CD4-positive, alpha-beta T cell treated with Interferon gamma for 1 hour (primary cell): ENCODE data around the gene CLCNKB.

Source experiments
- DNase-seq: peaks from one replicate; pipeline ENCODE4 v3.0.0-alpha.2; 2020

CLCNKB gene

DNA sequence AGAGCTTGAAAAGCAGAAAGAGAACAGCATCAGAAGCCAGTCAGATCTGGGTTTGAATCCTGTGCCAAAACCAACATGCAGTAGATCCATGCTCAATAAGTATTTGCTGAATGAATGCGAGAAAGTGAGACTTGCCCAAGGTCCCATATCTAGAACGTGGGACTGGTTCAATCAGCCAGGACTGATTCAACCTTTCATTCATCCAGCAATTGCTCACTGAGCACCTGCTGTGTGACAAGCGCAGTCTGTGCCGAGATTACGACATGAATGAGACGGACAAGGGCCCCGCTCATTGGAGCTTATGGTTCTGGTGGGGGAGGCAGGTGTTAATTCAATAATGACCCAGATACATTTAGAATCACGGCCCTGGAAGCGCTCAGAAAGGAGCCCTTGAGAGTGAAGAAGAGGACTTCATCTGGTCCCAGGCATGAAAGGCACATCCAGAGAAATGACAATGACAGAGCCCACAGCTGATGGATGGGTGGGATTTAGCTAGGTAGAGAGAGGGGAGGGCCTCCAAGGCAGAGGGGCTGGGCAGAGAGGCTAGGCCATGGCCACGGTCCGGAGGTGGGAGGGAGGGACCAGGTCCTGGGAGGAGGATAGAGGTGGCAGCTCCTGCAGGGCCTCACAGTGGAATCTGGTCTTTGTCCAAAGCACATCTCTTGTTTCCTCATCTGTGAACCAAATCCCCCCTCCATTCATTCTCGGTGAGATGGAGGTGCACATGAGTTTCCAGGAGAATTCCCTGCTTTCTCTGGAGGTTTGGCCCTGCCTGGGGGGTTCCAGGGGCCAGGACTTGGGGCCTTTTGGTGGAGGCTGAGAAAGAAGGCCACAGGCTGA lies 34.0 kb downstream of the CLCNKB start:
- no peak for DNase-seq

DNA sequence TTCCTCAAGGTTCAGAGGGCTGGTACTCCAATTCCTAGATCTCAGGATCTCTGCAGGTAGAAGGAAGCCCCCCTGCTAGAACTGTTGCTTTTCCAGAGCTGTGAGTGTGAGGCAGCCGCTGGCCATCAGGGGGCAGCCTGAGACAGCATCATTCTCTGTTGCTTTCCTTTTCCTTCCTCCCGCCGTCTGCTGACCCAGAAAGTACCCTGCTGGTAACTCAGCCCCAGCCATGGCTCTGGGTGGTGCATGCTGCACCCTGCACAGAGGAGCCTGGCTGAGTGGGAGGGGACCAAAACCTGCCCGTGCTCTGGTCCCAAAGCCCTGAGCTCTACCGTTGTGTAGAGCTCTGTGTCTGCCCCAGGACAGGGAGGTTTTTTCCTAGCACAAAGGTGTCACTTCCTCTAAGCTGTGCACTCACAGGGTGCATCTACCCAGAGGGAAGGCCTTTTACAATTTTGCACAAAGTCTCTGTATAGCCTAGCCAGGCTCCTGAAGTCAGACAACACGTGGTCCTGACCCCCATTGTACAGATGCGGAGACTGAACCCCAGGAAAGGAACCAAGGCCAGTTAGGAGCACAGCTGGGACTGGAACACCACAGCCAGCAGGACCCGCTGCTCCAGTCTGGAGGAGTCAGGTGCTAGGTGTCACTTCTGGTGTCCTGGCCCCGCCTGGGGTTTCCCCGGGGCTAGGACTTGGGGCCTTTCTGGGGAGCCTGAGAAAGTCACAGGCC lies 35.5 kb downstream of the CLCNKB start:
- DNase-seq, result peak; percentile 64

- no peak for DNase-seq
Observed at GRCh38 chr1:16080422-16081150, 37.0 kb downstream of the CLCNKB start.

- no peak for DNase-seq
Observed at GRCh38 chr1:16081636-16082035, 38.1 kb downstream of the CLCNKB start.

DNA sequence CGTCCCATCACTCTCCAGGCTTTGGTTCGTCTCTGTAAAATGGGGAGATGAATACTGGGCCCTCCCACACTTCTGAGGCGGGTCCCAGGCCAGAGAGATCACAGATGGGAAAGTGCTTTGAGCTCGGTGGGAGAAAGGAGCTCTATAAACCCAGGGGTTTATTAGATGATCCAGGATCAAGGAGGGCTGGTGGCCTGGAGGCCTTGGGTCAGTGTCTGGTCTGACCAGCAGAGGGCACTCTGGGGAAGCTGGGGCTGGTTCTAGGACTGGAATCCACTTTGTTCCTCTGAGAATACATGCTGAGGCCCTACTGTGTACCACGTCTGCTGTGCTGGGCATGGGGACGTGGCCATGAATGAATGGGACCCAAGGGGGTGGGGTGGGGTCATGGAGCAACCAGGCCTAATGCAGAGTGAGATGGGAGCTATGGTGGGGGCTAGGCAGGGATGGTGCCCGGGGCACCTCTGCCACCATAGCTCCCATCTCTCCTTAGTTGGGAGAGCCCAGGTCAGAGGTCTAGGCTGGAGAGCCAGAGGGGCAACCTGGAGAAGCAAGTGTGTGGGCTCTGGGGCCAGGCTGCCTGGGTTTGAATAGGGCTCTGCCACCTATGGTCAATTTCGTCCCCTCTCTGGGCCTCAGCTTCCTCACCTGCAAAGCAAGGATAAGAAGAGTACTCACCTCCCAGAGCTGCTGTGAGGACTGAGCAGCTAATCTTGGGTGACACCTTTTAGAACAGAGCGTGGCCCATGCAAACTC lies 38.9 kb downstream of the CLCNKB start:
- DNase-seq, result peak; percentile 37

DNA sequence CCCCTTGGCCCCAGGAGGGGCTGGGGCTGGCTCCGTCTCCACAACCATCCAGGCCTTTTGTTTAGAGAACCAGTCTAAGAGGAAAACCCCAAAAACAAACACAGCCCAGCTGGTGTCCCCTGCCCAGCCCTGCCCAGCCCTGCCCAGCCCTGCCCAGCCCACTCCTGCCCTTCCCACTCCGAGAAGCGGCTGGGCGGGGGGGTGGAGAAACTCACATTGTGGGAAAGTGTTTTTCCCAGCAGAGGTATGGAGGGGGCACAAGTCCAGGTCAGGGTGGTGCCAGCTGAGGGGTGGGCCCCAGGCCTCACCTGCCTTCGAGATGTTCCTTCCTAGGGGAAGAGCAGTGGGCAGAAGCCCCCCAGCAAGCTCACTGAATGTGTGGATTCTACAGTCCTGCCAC lies 39.9 kb downstream of the CLCNKB start:
- DNase-seq, result no peak

DNA sequence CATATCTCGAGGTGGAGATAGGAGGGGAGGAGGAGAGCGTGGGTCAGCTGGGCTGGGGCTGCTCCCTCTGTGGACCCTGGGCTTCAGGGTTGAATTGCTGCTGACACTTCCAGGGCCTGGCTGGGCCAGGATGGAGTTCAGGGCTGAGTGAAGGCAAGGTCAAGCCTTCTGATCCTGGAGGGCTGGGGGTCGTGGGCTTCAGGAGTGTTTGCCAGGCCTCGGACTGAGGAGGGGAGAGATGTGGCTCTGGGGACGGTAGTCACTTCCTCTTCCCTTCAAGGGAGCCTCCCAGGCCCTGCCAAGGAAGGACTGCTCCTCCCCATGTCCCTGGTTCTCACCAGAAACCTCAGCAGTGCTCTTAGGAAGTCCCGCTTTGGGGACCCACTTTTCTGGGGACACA lies 41.9 kb downstream of the CLCNKB start:
- DNase-seq, result no peak

DNA sequence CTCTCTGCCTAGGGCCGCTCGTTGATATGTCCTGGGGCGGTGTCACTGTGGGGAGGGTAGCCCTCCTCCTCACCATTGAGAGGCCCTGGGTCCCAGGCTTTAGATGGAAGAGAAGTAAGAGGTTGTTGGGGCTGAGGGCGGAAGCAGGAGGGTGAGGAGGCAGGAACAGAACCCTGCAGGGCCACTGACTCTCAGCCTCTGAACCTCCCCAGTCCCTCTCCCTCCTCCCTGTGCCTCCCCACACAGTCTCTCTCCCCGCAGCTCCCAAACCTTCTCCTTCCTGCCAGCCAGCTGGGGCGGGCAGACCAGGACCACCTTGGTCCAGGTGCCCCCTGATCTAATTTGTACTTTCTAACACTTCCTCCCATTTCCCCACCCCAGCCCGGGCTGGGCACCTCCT lies 44.2 kb downstream of the CLCNKB start:
- no peak for DNase-seq

DNA sequence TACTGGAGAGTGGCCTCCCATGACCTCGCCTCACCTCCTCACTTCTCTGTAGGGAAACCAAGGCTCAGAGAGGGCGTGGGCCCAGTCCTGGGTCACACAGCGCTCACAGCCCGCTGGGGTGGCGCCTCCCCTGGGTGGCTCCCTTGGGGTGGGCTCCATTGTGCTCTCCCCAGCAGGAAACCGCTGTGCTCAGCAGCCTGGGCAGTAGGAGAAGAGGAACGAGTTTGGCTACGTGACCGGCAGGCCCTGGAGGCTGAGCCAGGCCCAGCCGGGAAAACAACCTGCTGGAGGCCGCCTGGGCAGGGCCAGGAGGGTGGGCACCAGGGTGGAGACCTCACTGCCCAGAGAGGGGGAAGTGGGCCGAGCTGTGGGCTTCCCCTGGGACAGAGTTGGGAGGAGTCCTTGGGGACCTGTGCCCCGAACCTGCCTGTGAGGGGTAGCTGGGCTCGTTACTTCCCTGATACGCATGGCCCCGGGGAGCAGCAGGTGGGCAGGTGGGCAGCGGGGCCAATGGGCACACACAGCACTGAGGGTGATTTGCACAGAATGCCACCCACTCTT lies 44.8 kb downstream of the CLCNKB start:
- no peak for DNase-seq

DNA sequence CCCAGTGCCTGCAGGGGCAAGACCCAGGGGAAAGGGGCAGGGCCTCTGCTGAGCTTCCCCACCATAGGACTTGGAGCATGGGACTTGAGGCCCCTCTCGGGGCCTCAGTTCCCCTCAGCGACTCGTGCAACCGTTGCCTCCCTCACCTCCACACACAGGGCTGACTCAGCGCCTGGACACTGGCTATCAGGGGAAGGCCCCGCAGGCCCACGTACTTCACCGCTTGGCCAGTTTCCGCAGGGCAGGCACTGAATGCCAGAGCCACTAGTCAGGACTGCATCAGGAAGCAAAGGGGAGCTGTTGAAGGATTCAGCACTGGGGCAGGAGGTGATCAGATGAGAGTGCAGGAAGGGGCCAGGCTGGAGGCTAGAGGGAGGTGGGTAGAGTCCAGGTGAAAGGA lies 45.4 kb downstream of the CLCNKB start:
- no peak for DNase-seq

DNA sequence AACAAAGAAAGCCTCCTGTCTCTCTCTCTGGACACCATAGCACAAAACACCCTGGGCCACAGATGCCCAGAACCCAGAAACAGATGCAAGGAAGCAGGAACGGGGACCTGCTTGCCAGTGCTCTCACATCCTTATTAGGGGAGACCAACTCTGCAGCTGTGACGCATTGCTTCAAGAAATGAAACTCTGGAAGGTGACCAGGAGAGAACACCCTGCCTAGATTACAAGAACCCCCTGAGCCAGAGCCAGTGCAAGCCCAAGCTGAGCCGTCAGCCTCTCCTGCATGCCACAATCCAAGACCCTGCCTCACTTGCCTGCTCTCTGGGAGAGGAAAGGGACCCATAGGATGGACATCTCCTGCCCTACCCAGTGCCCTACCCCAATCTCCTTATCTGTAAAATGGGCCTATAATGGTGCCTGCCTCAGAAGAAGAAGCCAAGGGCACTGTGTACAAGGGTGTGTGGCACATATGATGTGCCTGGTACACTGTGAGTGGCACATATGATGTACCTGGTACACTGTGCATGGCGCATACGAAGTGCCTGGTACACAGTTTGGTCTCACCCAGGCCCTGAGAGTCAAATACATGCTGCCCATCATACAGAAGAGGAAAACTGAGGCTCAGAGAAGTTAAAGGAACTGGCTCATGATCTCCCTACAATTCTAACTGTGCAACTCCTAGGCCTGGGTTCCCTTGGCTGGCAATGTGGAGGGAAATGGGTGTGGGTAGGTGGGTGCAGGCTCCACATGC lies 46.7 kb downstream of the CLCNKB start:
- no peak for DNase-seq

DNA sequence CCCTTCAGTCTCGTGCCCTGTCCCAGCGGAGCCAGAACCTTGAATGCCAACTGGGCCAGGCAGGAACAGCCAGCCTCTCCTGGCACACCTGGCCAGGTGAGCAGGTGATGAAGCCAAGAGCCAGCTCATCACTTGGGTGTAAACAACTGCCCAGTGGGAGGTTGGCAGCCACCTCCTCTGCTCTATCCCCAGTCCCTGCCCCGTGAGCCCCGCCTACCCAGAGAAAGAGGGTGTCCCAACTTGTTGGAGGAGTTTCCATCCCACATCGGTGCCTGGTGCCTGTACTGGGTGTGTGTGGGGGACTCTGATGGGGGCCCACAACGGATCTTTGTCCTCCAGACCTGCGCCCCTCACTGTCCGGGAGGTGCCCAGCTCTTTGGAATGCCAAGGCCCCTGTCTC lies 47.7 kb downstream of the CLCNKB start:
- DNase-seq, result no peak

DNA sequence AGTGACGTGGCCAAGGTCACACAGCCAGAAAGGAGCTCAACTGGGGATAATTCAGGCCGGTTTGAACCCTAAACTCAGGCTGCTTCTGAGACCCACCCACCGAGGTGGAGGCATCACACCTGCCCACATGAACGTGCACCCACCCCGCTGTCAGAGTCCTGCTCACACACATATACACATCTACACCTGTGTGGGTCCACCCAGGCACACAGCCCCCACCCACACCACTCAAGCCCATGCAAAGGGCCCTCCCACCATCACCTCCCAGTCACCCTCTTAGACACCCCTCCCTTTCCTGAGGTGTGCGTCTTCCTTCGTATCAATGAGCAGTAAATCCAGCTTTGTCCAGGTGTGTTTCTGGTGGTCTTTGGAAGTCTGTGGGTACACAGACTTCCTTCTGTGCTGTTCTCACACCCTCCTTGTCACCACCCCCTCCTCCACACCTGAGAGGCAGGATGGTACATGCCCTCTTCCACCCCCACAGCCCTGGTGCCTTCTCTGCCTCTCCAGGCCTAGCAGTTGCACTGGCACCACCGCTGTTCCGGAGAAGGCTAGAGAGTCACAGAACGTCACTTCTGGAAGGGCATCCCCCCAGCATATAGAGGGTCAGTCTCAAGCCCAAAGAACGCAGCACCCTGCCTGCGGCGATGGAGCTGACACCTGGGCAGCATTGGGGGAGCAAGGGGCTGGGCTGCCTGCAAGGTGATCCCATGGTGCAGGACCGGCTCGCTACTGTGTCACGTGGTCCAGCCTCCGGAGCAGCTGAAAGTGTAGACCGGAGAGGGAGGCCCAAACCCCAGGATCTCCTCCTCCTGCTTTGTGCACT lies 48.7 kb downstream of the CLCNKB start:
- DNase-seq, result no peak

- DNase-seq, result no peak
Observed at GRCh38 chr1:16092923-16093511, 49.4 kb downstream of the CLCNKB start.

- DNase-seq, result no peak
Observed at GRCh38 chr1:16093611-16094010, 50.0 kb downstream of the CLCNKB start.

DNA sequence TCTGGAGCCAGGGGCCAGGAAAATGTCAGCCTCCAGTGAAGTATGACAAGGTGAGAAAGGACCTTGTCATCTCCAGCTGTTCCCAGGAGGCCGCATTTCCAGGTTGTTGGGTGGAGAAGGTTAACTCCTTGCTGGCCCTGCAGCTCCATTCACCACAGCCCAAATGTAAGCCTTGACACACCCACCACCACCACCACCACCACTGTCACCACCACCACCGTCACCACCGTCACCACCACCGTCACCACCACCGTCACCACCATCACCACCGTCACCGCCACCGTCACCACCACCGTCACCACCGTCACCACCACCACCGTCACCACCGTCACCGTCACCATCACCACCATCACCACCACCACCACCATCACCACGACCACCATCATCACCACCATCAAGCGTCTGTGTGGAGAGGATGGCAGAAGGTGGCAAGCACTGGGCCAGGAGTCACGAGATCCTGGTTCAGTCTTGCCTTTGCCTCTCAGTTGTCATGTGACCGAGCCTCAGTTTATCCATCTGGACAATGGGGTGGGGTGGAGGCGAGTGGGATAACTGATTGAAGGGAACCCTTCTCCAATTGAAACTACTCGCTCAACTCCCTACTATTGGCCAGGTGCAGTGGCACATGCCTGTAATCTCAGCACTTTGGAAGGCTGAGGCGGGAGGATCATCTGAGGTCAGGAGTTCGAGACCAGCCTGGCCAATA lies 51.0 kb downstream of the CLCNKB start:
- DNase-seq, result no peak

DNA sequence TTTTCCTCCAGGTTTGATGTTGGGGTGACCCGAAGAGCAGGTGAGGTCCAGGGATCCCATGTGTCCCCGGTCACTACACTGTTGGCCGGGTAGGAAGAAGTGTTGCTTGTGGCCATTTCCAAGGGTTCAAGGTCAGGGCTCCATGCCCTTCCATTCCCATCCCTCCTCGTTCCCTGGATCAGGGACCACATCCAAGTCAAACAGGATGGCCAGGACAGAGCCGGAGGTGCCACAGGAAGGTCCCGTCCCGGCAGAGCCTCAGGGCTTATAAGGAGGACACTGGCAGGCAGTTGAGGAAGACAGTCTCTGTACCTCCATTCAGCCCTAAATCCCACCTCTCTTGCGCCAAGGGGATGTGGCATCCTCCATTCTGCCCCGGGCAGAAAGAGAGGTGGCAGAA lies 51.9 kb downstream of the CLCNKB start:
- no peak for DNase-seq

DNA sequence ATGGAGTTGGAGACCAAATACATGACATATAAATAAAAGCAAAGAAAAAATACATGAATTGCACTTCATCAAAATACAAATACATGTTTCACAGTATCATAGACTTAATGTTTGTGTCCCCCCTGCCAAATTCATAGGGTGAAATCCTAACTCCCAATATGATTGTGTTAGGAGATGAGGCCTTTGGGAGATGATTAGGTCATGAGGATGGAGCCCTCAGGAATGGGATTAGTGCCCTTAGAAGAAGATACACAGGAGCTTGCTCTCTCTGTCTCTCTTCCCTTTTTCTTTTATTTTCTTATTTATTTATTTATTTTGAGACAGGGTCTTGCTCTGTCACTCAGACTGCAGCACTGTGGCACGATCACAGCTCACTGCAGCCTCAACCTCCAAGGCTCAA lies 55.8 kb downstream of the CLCNKB start:
- DNase-seq, result no peak

DNA sequence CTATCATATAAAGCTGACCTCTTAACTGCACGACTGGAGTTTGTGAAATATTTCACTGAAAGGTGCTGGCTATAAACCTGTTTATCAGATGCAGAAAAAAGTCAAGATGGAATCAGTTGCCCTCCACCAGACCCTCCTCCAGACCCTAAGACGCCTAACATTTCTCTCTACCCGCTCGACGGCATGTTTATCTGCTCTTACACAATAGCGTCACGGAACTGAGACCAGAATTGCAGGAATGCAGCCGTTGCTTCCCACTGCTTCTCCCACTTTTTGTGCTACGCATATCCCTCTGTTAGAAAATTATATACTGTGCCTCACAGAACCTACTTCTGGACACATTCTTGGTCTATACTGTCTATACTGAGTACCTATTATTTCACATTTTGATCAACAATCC lies 58.0 kb downstream of the CLCNKB start:
- DNase-seq, result no peak
